Epithelial cell of prostate (primary cell): ENCODE data around the gene ST6GALNAC5.

Experiments used
- DNase-seq: peaks from one replicate; pipeline ENCODE4 v3.0.0-alpha.2; 2011; ENCODE audit warnings: low read depth, low spot score
- H3K27ac ChIP-seq: fragments of 450-650 bp; 2 replicates; pipeline ENCODE4 v1.5.1; 2017; ENCODE audit warnings: mild to moderate bottlenecking

ST6GALNAC5 gene

DNA sequence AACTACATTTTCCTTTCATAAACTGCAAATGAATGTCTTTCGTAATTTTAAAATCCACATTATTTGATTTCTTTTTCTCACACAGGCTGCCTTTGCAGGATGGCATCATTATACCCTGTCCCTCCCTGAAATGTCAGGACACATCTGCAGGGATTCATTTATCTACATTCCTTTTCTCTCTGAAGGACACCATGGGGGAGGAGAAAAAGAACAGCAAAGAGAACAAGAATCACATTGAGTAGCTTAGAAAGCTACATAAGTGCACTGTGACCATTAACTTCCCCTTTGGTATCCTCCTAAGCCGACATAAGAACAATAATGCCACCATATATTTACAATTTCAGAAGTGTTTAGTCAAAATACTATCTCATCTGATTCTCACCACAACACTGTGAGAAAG is 222.5 kb downstream of the ST6GALNAC5 start:
- DNase-seq = no peak
- no peak overlapping the region for H3K27ac ChIP-seq

DNA sequence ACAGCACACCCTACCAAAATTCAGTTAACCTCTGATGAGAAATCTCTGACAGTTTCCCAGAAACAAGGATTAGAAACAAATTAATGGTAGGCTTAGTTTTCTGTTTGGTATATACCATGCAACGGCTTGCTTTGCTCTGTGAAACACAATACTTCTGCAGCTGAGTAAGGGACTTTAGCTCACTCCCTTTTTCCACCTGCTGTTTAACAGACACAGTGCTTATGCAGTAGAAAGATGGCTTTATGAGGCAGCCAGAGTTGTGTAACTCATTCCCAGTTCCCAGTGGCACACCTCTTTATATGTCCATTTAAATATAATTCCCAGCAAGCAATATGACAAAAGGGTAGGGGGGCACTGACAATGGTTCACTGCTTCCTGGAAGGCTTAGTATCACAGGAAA is 228.0 kb downstream of the ST6GALNAC5 start:
- no peak overlapping the region for H3K27ac ChIP-seq
- no peak for DNase-seq

DNA sequence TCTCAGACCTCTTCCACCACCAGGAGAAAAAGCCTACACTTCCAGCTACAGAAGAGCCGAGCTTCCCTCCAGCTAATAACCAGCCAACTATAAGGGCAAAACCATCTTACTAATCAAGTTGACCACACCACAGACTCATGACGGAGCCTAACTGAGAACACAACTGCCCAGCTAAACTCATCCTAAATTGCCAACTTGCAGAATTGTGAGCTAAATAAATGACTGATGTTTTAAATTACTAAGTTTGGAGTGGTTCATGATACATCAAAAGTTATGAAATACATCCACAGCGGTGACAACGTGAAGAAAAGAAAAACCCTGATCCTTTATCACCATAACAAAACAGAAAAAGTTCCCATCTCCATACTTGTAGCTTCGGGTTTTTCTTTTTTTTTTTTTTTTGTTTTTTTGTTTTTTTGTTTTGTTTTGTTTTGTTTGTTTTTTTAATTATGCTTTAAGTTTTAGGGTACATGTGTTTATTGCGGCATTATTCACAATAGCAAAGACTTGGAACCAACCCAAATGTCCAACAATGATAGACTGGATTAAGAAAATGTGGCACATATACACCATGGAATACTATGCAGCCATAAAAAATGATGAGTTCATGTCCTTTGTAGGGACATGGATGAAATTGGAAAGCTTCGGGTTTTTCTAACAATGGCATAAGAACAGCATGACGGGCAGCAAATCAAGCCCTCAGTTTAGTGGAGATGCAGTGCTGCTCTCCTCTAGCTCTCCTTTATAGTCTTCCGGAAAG is 229.4 kb downstream of the ST6GALNAC5 start:
- H3K27ac ChIP-seq = no peak overlapping the region

DNA sequence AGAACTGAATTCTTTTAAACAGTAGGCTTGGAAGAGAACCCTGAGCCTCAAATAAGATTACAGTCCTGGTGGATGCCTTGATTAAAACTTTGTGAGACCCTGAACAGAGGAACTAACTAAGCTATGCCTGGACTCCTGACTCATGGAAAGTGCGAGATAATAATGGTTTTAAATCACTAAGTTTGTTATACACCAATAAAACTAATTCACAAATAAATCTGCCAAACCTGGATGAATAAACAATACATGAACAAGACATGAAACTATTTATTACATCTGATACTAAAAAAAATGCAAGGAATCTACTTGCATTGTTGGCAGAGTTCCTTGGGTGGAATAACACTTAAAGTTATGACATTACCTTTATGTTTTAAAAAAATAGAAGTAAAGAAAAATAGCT is 233.6 kb downstream of the ST6GALNAC5 start:
- DNase-seq = no peak
- H3K27ac ChIP-seq = no peak overlapping the region

More for the DNA sequence above, 229.4 kb downstream of the ST6GALNAC5 start:
- DNase-seq = no peak

DNA sequence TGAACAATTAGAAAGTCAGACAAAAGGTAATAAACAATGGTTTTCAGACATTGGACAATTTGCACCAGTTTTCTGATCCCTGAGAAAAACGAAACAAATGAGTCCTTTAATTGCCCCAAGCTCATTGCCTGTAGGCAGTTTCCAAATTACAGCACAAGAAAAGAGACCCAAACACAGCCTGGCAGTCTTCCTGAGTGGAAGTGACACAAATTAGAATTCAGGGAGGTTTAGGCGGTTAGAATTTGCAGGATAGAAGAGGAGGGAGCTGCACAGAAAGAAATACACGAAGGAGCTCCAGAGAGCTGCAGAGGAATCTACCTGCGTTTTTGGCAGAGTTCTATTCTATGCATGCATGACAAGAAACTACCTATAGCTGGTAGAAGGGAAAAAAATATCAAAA is 236.2 kb downstream of the ST6GALNAC5 start:
- H3K27ac ChIP-seq = no peak overlapping the region
- no peak for DNase-seq

DNA sequence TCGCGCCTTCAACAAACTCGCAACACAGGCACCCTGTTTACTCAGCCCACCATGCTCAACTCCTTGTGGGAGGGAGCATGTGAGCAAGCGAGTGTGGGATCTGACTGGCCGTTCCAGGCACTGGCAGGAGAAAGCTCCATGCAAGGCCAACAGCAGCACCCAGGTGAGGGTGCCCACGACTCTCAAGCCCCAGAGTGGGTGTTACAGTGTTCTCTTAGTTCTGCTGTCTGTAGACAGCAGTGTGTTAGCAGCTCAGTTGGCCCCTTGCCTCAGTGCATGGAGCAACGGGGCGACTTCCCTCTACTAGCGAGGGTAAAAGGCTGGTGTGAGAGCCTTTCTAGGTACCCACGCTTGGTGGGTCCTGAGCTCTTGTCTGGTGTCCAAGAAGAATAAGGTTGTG is 237.4 kb downstream of the ST6GALNAC5 start:
- no peak overlapping the region for H3K27ac ChIP-seq
- no peak for DNase-seq
